HG03521 (cell line): ENCODE measurements around the gene ZNF668.

Experiments used
- ATAC-seq: cut with Tn5 transposase; IDR thresholded peaks from one replicate; pipeline ENCODE4 v1.9.1; 2021; ENCODE audit warnings: mild to moderate bottlenecking, moderate library complexity; ENCODE audit not compliant: unreplicated experiment

ZNF668 gene

GRCh38 chr16:31073970-31074813, at the start of gene ZNF668, which contains the start of gene ZNF646:
TSS of gene ZNF668 (minus strand) at chr16:31074240. CDS start at chr16:31064459, 9,781 bp downstream.
TSS of gene ZNF646 (plus strand) at chr16:31074422. CDS start at chr16:31076325, 1,903 bp downstream.
- peak; percentile 61 for ATAC-seq

GRCh38 chr16:31120129-31120528, 46.1 kb upstream of the ZNF668 start:
- no peak for ATAC-seq

GRCh38 chr16:31118223-31119155, 44.4 kb upstream of the ZNF668 start:
- no peak for ATAC-seq

- peak; percentile 89 for ATAC-seq
Observed at GRCh38 chr16:31117384-31118222, 43.6 kb upstream of the ZNF668 start, which contains the start of gene KAT8. TSS of gene KAT8 (plus strand) at chr16:31117664. CDS start at chr16:31117682, 18 bp downstream.

- no peak for ATAC-seq
Observed at GRCh38 chr16:31114468-31114867, 40.4 kb upstream of the ZNF668 start.

GRCh38 chr16:31113121-31114120, 39.4 kb upstream of the ZNF668 start:
- ATAC-seq, result no peak

- ATAC-seq, result no peak
Observed at GRCh38 chr16:31112711-31113110, 38.7 kb upstream of the ZNF668 start.

GRCh38 chr16:31111881-31112466, 37.9 kb upstream of the ZNF668 start:
- ATAC-seq, result no peak

- no peak for ATAC-seq
Observed at GRCh38 chr16:31110106-31111034, 36.3 kb upstream of the ZNF668 start.

GRCh38 chr16:31109622-31110021, 35.6 kb upstream of the ZNF668 start:
- ATAC-seq, result no peak

- no peak for ATAC-seq
Observed at GRCh38 chr16:31108794-31109558, 34.9 kb upstream of the ZNF668 start.

- ATAC-seq, result peak; percentile 81
Observed at GRCh38 chr16:31108035-31108793, 34.2 kb upstream of the ZNF668 start, which contains the start of gene BCKDK. TSS of gene BCKDK (plus strand) at chr16:31108386. CDS start at chr16:31109224, 838 bp downstream.

GRCh38 chr16:31107465-31107867, 33.4 kb upstream of the ZNF668 start:
- ATAC-seq, result peak; percentile 39

- ATAC-seq, result no peak
Observed at GRCh38 chr16:31106509-31107464, 32.7 kb upstream of the ZNF668 start.

- ATAC-seq, result no peak
Observed at GRCh38 chr16:31105677-31106213, 31.7 kb upstream of the ZNF668 start.
